ENCODE results near the gene TBC1D22A.

DNA sequence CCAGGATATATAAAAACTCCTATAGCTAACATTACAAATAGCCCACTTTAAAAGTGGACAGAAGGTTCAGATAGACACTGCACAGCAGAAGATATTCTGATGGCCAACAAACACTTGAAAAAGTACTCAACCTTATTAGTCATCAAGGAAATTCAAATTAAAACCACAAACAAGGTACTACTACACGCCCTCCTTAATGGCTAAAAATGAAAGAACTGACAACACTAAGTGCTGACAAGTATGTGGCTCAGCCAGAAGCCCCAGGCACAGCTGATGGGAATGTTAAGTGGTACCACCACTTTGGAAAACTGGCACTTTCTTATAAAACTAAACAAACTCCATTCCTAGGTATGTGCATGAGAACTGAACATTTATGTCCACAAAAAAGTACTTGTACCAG is 320.1 kb downstream of the TBC1D22A start:
- no peak for TF ChIP-seq POLR2A (IDR thresholded peaks at IDR 0.05; ENCODE audit: low read length)
- TF ChIP-seq GATA1 (IDR thresholded peaks at IDR 0.05; ENCODE audit: low read depth, low read length): no peak
